H54 (cell line): ENCODE data around the gene SORT1.

Source experiments
- DNase-seq: peaks from one replicate; pipeline ENCODE4 v3.0.0; 2011; ENCODE audit warnings: low spot score, mixed read lengths; ENCODE audit not compliant: insufficient read length
- FAIRE-seq: peaks from 3 replicates; lab custom pipeline; 2011; peaks lifted over from hg19 to GRCh38; lab: Jason Lieb, UNC
- POLR2A ChIP-seq: IDR thresholded peaks from 2 replicates; pipeline ENCODE4 v1.6.1; 2011; ENCODE audit warnings: low read depth, mild to moderate bottlenecking, low read length

SORT1 gene

DNA sequence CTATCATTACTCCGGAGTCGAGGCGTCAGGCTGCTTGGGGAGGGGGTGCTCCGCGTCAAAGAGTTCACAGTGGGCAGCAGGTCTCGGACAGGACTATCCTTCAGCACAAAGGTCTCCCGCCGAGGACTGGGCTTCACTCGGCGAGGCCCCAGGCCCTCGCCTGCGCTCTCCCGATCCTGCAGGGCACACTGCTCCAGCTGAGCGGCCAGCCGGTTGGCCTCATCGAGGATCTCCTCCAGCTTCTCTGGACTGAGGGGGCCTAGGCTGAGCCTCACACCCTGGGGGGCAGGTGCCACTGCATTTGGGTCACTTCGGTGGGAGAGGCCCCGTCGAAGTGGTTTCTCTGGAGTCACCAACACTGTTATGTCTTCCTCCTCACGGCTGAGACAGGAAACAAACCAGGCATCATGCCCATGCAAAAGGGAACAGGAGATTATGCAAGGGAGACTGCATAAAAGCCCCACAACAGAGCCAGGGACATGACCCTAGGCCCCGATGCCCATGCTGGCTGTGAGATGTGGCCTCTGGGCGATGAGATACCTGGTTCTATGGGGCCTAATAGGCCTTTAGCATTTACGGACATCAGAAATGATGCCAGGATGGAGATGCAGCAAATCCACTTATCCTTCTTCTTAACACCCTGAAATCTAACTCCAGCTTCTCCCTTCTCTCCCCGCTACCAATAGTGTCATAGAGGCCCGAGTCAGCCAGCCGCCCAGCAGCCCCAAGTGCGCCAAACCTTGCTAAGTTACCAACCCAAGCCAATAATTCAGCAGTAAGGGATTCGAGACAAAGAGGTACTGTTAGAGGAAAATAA lies 115.8 kb downstream of the SORT1 start:
- TF ChIP-seq POLR2A, result no peak
- DNase-seq (no peak), FAIRE-seq (no peak)

DNA sequence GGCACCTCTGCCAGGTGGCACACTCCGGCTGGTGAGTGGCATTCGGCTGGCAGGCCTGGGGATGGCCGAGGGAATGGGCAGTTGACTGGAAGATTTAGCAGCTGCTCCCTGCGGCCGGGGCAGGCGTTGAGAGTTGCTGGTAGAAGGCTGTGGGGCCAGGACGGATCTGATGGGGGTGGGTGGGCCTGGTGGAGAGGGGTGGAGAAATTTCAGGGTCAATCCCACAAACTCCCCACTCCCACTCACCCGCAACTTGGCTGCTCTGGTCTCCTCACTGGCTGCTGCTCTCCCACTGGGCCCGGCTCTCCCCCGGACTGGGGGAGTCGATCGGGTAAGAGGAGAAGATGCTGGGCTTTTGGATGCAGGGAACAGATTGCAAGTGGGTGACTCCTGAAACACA lies 116.9 kb downstream of the SORT1 start:
- no peak for FAIRE-seq
- TF ChIP-seq POLR2A, result no peak
- DNase-seq, result no peak

GRCh38 chr1:109279615-109280278 lies 118.0 kb downstream of the SORT1 start:
- TF ChIP-seq POLR2A, result no peak

GRCh38 chr1:109277434-109278204 lies 120.1 kb downstream of the SORT1 start:
- TF ChIP-seq POLR2A, result no peak
- FAIRE-seq (peak; percentile 58), DNase-seq (peak; percentile 70)

More at GRCh38 chr1:109279615-109280278, 118.0 kb downstream of the SORT1 start:
- FAIRE-seq (no peak), DNase-seq (no peak)

GRCh38 chr1:109275706-109276345 lies 121.9 kb downstream of the SORT1 start:
- TF ChIP-seq POLR2A, result no peak
- DNase-seq (no peak), FAIRE-seq (no peak)

DNA sequence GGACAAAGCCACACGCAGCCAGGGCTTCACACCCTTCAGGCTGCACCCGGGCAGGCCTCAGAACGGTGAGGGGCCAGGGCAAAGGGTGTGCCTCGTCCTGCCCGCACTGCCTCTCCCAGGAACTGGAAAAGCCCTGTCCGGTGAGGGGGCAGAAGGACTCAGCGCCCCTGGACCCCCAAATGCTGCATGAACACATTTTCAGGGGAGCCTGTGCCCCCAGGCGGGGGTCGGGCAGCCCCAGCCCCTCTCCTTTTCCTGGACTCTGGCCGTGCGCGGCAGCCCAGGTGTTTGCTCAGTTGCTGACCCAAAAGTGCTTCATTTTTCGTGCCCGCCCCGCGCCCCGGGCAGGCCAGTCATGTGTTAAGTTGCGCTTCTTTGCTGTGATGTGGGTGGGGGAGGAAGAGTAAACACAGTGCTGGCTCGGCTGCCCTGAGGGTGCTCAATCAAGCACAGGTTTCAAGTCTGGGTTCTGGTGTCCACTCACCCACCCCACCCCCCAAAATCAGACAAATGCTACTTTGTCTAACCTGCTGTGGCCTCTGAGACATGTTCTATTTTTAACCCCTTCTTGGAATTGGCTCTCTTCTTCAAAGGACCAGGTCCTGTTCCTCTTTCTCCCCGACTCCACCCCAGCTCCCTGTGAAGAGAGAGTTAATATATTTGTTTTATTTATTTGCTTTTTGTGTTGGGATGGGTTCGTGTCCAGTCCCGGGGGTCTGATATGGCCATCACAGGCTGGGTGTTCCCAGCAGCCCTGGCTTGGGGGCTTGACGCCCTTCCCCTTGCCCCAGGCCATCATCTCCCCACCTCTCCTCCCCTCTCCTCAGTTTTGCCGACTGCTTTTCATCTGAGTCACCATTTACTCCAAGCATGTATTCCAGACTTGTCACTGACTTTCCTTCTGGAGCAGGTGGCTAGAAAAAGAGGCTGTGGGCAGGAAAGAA lies 122.9 kb downstream of the SORT1 start:
- DNase-seq (peak; percentile 72), FAIRE-seq (peak; percentile 6)
- TF ChIP-seq POLR2A, result no peak

GRCh38 chr1:109273570-109274288 lies 124.0 kb downstream of the SORT1 start:
- no peak for TF ChIP-seq POLR2A
- FAIRE-seq (no peak), DNase-seq (no peak)

DNA sequence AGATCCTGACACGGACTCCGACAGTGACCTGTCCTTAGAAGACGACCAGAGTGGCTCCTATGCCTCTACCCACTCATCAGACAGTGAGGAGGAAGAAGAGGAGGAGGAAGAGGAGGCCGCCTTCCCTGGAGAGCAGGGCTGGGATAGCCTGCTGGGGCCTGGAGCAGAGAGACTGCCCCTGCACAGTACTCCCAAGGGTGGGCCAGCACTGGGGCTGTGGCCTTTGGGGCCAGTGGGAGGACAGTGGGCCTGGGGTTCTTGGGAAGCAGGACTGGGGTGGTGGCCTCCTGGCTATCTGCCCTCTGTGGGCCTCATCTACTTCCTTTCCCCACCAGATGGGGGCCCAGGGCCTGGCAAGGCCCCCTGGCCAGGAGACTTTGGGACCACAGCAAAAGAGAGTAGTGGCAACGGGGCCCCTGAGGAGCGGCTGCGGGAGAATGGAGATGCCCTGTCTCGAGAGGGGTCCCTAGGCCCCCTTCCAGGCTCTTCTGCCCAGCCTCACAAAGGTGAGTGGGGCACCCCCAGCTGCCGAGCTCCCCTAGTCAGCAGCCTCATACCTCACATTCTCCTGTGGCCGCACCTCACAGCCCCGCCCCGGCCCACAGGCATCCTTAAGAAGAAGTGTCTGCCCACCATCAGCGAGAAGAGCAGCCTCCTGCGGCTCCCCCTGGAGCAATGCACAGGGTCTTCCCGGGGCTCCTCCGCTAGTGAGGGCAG lies 124.7 kb downstream of the SORT1 start:
- no peak for FAIRE-seq
- no peak for TF ChIP-seq POLR2A
- DNase-seq, result no peak

DNA sequence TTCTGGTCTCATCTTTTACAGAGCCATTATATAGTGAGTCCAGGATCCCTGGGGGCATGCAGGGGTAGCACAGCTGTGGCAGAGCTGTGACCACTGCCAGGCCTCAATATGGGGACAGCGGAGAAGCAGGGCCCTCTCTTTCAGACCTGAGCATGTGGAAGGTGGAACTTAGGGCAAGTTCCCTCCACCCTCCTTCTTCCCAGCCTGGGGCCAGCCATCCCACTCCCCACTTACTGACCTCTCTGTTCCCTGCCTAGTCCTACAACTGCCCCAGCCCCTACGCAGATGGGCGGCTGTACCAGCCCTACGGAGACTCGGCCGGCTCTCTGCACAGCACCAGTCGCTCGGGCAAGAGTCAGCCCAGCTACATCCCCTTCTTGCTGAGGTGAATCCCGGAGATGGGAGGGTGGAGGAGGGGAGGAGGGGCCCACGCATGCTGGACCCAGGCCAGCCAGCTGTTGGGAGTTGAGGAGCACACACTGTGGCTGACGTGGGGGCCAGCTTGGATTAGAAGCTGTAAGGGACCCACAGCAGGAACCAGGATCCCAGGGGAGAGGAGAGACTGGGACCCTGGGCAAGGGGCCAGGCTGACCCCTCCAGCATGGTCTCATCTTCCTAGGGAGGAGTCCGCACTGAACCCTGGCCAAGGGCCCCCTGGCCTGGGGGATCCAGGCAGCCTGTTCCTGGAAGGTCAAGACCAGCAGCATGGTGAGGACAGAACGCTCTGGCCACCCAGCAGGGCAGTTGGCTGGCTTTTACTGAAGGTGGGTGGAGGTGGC lies 125.5 kb downstream of the SORT1 start:
- no peak for DNase-seq
- FAIRE-seq, result no peak
- TF ChIP-seq POLR2A, result no peak

DNA sequence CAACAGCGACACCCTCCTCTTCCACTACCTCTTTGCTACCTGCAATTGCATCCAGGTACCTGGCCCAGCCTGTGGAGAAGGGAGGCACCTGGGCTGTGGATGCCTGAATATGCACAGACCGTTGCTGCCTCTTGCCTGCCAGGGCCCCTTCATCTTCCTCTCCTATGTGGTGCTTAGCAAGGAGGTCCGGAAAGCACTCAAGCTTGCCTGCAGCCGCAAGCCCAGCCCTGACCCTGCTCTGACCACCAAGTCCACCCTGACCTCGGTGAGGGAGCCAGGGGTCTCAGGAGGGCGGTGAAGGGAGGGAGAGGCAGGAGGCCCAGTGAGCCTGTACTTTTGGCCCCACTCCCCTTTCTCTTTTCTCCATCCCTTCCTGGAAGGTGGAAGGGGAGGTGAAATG lies 126.3 kb downstream of the SORT1 start:
- FAIRE-seq, result no peak
- no peak for DNase-seq
- no peak for TF ChIP-seq POLR2A
